LNCaP clone FGC (cell line): ENCODE measurements around the gene ZNF638.

Experiments used
- DNase-seq: peaks from one replicate; pipeline ENCODE4 v3.0.0-alpha.2; 2011; ENCODE audit warnings: low read depth
- H3K4me3 ChIP-seq: 2 replicates; pipeline ENCODE4 v1.5.1; 2011; ENCODE audit warnings: mild to moderate bottlenecking, low read depth, low read length, control low read depth
- CTCF ChIP-seq: IDR thresholded peaks from 2 replicates; pipeline ENCODE4 v1.5.1; 2012; ENCODE audit warnings: mild to moderate bottlenecking; ENCODE audit not compliant: control insufficient read depth, insufficient read depth; ENCODE audit errors: extremely low read depth

The ZNF638 gene

GRCh38 chr2:71474116-71474743 lies 142.6 kb downstream of the ZNF638 start:
- H3K4me3 ChIP-seq = no peak overlapping the region
- no peak for DNase-seq
- no peak for TF ChIP-seq CTCF

GRCh38 chr2:71474744-71475397 lies 143.3 kb downstream of the ZNF638 start:
- no peak for TF ChIP-seq CTCF
- H3K4me3 ChIP-seq = no peak overlapping the region
- DNase-seq = no peak

- no peak for DNase-seq
- TF ChIP-seq CTCF = no peak
- H3K4me3 ChIP-seq = no peak overlapping the region
These were observed 144.9 kb downstream of the ZNF638 start for GRCh38 chr2:71476495-71476894.

- TF ChIP-seq CTCF = no peak
- no peak overlapping the region for H3K4me3 ChIP-seq
- DNase-seq = no peak
These were observed 145.7 kb downstream of the ZNF638 start for GRCh38 chr2:71477231-71477691.

- no peak for TF ChIP-seq CTCF
- no peak overlapping the region for H3K4me3 ChIP-seq
- no peak for DNase-seq
These were observed 147.2 kb downstream of the ZNF638 start for GRCh38 chr2:71478806-71479205.

GRCh38 chr2:71479261-71479660 lies 147.7 kb downstream of the ZNF638 start:
- no peak for DNase-seq
- TF ChIP-seq CTCF = no peak
- H3K4me3 ChIP-seq = no peak overlapping the region
